Esophagus squamous epithelium (tissue), 5 donors: ENCODE results near the gene DYNLL1. TPM values are rescaled to one million over a fixed set of nuclear protein-coding genes. Genes with fewer than 3 reads are reported as not detected.

Experiments used
- DNase-seq: peaks from one replicate; lab custom pipeline; 2025; lab: John Stamatoyannopoulos, UW
- H3K27ac ChIP-seq, 4 donors: fragments of 200-600 bp; sonication (generic); one replicate each; pipeline ENCODE4 v1.5.1; 2016 to 2019; ENCODE audit warnings: mild to moderate bottlenecking in 1 of 4
- H3K27me3 ChIP-seq, 4 donors: fragments of 200-600 bp; sonication (generic); 1 replicate in 3 of 4; 2 replicates in 1 of 4; pipeline versions ENCODE4 v1.5.1 to v1.6.0; 2017 to 2021; ENCODE audit warnings: antibody characterized with exemption in 1 of 4
- H3K36me3 ChIP-seq, 3 donors: fragments of 200-600 bp; sonication (generic); one replicate each; pipeline ENCODE4 v1.5.1; 2016 to 2019
- H3K4me1 ChIP-seq, 3 donors: fragments of 200-600 bp; sonication (generic); one replicate each; pipeline ENCODE4 v1.5.1; 2017 to 2019
- H3K4me3 ChIP-seq, 4 donors: fragments of 200-600 bp; sonication (generic); 1 replicate in 3 of 4; 2 replicates in 1 of 4; pipeline ENCODE4 v1.5.1; 2016 to 2019; ENCODE audit warnings: mild to moderate bottlenecking in 2 of 4, moderate library complexity in 1 of 4
- H3K9me3 ChIP-seq, 3 donors: fragments of 200-600 bp; sonication (generic); one replicate each; pipeline ENCODE4 v1.5.1; 2016 to 2019
- POLR2A ChIP-seq, 4 donors: fragments of 450-650 bp; IDR thresholded peaks; one replicate each; pipeline ENCODE4 v1.6.1; 2017; ENCODE audit warnings: antibody characterized with exemption in 4 of 4, mild to moderate bottlenecking in 4 of 4, moderate library complexity in 3 of 4
- WGBS, 2 donors: methylation state at CpG; one replicate each; pipeline ENCODE4 v1.1.5; 2018; 5-methylcytosine and 5-hydroxymethylcytosine counted together
- intact Hi-C: fragments of 100-400 bp; cut with DNase I; formaldehyde crosslinking; loops from one replicate; pipeline ENCODE4 v1.15.0; 2022
- total RNA-seq, 4 donors: library from RNA; depleted of rRNA; stranded (reverse); fragments of >200 nt; gene quantifications; one replicate each; pipeline ENCODE4 v1.1.0, GENCODE V29; 2016
- TF ChIP-seq, protein P1 (sequence below), 6 experiments: fragments of 450-650 bp in 4 of 6; fragments of 200-600 bp in 2 of 6; sonication (generic) in 2 of 6; IDR thresholded peaks; one replicate each; pipeline ENCODE4 v1.5.1; 2016 to 2019; ENCODE audit warnings: antibody characterized with exemption in 6 of 6, mild to moderate bottlenecking in 4 of 6, moderate library complexity in 4 of 6
- donor health status: DM: yes; HTN: yes; CAD: no.

The DYNLL1 gene
- total RNA-seq, 4 donors from 2014 or later = 368 to 605 (median 490) TPM

DNA sequence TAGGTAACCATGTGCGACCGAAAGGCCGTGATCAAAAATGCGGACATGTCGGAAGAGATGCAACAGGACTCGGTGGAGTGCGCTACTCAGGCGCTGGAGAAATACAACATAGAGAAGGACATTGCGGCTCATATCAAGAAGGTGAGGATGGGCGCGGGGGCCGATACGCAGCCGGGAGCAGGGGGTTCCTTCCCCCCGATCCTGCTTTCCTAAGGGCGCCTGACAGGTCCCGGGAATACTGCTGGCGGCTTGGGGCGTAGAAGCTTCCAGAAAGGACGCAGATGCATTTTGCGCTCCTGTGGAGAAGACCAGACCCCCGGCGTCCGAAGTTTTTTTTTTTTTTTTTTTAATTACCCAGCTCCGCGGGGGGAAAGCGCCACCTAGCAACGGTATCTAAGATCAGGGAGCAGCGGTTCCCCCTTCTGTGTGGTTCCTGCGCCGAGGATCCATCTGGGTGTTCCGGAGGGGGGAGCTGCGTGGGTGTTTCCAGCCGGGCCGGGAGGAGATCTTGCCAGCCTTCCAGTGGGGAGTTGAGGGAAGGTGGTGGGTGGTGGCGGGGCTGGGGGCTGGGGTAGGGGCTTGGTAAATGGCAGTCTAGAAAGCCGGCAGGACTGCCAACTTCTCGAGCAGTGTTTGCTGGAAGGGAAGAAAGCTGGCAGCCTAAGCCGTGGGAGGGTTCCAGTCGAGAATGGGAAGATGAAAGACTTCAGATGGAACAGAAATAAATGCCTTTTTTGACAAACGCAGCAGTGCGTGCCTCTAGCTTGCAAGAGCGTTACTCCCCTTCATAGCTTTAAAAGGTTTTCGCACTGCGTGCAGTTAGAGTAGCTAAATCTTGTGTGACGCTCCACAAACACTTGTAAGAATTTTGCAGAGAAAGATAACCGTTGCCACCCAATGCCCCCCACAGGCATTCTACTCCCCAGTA is 764 bp downstream of the DYNLL1 start:
- intact Hi-C loops = no loop called here
- Histone ChIP-seq H3K36me3 (peaks cover 0 to 40% (median 10%) of the 10 kb centered on the region in 3 donors), H3K4me1 (peaks cover 8 to 36% (median 22%) of the 10 kb centered on the region in 3 donors), H3K4me3 (peak overlapping the region; percentile 82 to 99 (median 90)), H3K27me3 (no peaks in the 10 kb centered on the region), H3K27ac (peak overlapping the region; percentile 89 to 95 (median 94)), H3K9me3 (no peaks in the 10 kb centered on the region)
- no peak for DNase-seq
- TF ChIP-seq, protein P1, sequence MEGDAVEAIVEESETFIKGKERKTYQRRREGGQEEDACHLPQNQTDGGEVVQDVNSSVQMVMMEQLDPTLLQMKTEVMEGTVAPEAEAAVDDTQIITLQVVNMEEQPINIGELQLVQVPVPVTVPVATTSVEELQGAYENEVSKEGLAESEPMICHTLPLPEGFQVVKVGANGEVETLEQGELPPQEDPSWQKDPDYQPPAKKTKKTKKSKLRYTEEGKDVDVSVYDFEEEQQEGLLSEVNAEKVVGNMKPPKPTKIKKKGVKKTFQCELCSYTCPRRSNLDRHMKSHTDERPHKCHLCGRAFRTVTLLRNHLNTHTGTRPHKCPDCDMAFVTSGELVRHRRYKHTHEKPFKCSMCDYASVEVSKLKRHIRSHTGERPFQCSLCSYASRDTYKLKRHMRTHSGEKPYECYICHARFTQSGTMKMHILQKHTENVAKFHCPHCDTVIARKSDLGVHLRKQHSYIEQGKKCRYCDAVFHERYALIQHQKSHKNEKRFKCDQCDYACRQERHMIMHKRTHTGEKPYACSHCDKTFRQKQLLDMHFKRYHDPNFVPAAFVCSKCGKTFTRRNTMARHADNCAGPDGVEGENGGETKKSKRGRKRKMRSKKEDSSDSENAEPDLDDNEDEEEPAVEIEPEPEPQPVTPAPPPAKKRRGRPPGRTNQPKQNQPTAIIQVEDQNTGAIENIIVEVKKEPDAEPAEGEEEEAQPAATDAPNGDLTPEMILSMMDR (IDR thresholded peaks at IDR 0.05) = peak in 1 of 6 experiments; percentile 15
- no peak for TF ChIP-seq POLR2A (IDR thresholded peaks at IDR 0.05)
- WGBS, 2 donors = 1% methylated on average over 25 to 33 of the region's 47 CpGs

DNA sequence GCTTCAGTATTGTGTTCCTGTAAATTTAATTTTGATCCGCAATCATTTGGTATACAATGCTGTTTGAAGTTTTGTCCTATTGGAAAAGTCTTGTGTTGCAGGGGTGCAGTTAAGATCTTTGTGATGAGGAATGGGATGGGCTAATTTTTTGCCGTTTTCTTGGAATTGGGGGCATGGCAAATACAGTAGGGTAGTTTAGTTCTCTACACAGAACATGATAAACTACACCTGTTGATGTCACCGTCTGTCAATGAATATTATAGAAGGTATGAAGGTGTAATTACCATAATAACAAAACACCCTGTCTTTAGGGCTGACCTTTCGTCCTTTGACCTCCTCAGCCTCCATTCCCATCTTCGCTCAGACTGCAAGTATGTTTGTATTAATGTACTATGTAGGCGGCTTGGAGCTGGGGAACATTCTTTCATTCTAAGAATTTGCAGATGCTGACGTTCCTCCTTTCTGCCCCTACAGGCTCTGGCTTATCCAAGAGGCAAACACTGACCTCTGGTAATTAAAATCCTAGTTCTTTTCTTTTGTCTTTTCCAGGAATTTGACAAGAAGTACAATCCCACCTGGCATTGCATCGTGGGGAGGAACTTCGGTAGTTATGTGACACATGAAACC is 1.7 kb downstream of the DYNLL1 start:
- no peaks in the 10 kb centered on the region for H3K9me3 ChIP-seq
- peak overlapping the region; percentile 82 to 99 (median 90) for H3K4me3 ChIP-seq
- DNase-seq = no peak
- peak overlapping the region; percentile 89 to 95 (median 94) for H3K27ac ChIP-seq
- TF ChIP-seq, protein P1 (IDR thresholded peaks at IDR 0.05) = no peak
- TF ChIP-seq POLR2A (IDR thresholded peaks at IDR 0.05) = no peak
- H3K27me3 ChIP-seq = no peaks in the 10 kb centered on the region
- intact Hi-C loops = no loop called here
- peaks cover 0 to 41% (median 10%) of the 10 kb centered on the region in 3 donors for H3K36me3 ChIP-seq
- peaks cover 8 to 36% (median 22%) of the 10 kb centered on the region in 3 donors for H3K4me1 ChIP-seq
- WGBS, 2 donors = 16 to 20% methylated on average over 9 of the region's 9 CpGs

DNA sequence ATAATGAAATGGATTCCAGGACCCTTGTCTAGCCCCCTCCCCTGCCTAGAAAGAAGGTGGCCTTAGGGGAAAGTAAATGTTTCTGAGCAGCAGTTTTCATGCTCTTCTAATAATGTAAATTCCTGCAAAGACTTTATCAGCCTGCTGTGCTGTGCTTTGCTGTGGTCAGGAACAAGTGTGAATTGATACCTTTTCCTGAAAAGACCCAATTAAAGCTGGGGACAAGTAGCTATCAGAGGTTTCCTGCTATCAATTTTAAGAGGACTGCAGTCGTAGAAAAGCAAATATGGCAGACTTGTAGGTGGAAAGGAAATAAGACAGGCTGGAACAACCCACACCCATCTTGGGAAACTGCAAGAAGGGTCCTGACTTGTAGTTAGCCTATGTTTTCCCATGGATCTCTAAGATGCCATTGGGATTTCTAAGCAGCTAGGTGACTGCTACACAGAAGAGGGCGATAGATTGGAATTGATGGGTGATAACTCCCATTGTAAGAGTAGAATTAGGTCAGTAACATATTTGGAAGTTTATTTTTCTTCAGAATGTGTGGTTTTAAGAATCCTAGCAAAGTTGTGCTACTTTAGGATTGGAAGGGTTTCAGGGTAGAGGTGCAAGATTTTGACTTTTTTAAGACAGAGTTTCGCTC is 3.1 kb downstream of the DYNLL1 start:
- DNase-seq = no peak
- H3K27ac ChIP-seq = peak overlapping the region in 1 of 4 donors; percentile 95
- no peaks in the 10 kb centered on the region for H3K27me3 ChIP-seq
- peaks cover 8 to 36% (median 22%) of the 10 kb centered on the region in 3 donors for H3K4me1 ChIP-seq
- intact Hi-C loops = no loop called here
- H3K36me3 ChIP-seq = peaks cover 5 to 54% (median 10%) of the 10 kb centered on the region in 3 donors
- no peaks in the 10 kb centered on the region for H3K9me3 ChIP-seq
- WGBS, 2 donors = 83 to 91% methylated on average over 3 of the region's 3 CpGs
- TF ChIP-seq POLR2A (IDR thresholded peaks at IDR 0.05) = no peak
- TF ChIP-seq, protein P1 (IDR thresholded peaks at IDR 0.05) = no peak
- no peak overlapping the region for H3K4me3 ChIP-seq

DNA sequence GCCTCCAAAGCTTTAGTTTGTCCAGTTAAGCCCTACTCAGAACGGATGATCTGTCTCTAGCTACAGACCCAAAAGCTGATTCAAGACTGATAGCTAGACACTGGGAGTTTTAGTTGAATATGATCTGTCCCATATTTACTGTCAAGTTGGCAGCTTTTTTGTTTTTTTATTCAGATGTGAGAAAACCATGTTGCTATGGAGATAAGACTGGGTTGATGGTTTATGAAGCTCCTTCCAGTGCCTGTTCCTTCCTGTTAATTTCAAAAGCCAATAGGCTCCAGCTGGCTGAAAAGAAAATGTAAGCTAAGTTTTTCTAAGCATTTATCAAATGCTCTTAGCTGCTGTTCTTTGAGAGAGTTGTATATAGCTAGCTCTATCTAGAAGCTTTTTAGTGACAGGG is 4.7 kb downstream of the DYNLL1 start:
- no peak for DNase-seq
- Histone ChIP-seq H3K9me3 (no peaks in the 10 kb centered on the region), H3K27ac (peak overlapping the region in 1 of 4 donors; percentile 7), H3K36me3 (peaks cover 5 to 70% (median 10%) of the 10 kb centered on the region in 3 donors), H3K4me3 (no peak overlapping the region), H3K4me1 (peaks cover 8 to 22% (median 14%) of the 10 kb centered on the region in 3 donors), H3K27me3 (no peaks in the 10 kb centered on the region)
- 86 to 100% methylated on average over 1 of the region's 1 CpG for WGBS, 2 donors
- intact Hi-C loops = no loop called here
- TF ChIP-seq, protein P1 (IDR thresholded peaks at IDR 0.05) = no peak
- no peak for TF ChIP-seq POLR2A (IDR thresholded peaks at IDR 0.05)
